GM13977 (cell line): ENCODE data around the gene PRKAG2.

ENCODE experiments used
- DNase-seq: peaks from one replicate; pipeline ENCODE4 v3.0.0; 2012; ENCODE audit warnings: low spot score
- CTCF ChIP-seq: IDR thresholded peaks from 2 replicates; pipeline ENCODE4 v1.5.1; 2012; ENCODE audit warnings: mild to moderate bottlenecking, control low read depth; ENCODE audit not compliant: insufficient read depth; ENCODE audit errors: extremely low read depth, missing control alignments
- in situ Hi-C: fragments of 300-500 bp; cut with MboI; formaldehyde crosslinking; loops from one replicate; pipeline ENCODE4 v1.12.0; 2022; ENCODE audit warnings: low sequenced_read_pairs, low pct_unique_long_range_greater_than_20kb, mixed read lengths, inconsistent platforms; ENCODE audit not compliant: unreplicated experiment

Gene PRKAG2

GRCh38 chr7:151836191-151836926, 40.6 kb downstream of the PRKAG2 start:
- no peak for TF ChIP-seq CTCF
- no peak for DNase-seq
- in situ Hi-C loops, result no loop called here

- in situ Hi-C loops, result no loop called here
- no peak for TF ChIP-seq CTCF
- DNase-seq, result no peak
Observed at GRCh38 chr7:151835636-151836035, 41.3 kb downstream of the PRKAG2 start.

DNA sequence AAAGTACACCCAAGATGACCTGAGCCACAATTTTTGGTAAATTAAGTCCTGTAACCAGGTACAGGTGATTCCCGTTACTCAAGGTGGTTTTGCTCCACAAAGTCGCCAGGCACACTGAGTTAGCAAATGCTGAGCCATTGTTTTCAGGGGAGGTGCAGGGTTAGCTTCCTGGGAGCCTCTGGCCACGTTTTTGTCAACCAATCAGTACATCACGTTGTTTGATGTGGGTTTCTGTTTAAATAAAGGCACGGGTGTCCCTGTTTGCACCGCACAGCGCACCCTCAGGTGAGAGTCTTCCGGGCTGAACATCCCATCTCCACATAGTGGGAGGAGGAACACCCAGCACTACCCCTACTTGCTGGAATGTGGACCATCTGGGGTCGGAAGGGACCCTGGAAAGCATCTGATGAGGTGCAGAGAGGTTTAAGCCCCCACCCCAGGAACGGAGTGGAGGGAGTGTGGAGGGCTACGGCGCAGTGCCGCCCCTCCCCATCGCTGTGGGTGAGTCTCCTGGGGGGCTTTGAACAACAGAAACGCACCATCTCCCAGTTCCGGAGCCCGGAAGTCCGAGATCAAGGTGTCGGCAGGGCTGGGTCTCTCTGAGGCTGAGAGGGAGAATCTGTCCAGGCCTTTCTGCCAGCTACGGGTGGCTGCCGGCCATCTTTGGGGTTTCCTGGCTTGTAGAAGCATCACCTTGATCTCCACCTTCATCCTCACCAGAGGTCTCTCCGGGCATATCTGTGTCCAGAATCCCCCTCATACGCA, 42.5 kb downstream of the PRKAG2 start:
- in situ Hi-C loops, result no loop called here

GRCh38 chr7:151833691-151834090, 43.2 kb downstream of the PRKAG2 start:
- in situ Hi-C loops, result no loop called here
- no peak for TF ChIP-seq CTCF

More for the DNA sequence above, 42.5 kb downstream of the PRKAG2 start:
- no peak for TF ChIP-seq CTCF
- DNase-seq, result no peak

GRCh38 chr7:151833213-151833651, 43.7 kb downstream of the PRKAG2 start:
- no peak for TF ChIP-seq CTCF
- in situ Hi-C loops, result no loop called here
- DNase-seq, result no peak

More at GRCh38 chr7:151833691-151834090, 43.2 kb downstream of the PRKAG2 start:
- no peak for DNase-seq

DNA sequence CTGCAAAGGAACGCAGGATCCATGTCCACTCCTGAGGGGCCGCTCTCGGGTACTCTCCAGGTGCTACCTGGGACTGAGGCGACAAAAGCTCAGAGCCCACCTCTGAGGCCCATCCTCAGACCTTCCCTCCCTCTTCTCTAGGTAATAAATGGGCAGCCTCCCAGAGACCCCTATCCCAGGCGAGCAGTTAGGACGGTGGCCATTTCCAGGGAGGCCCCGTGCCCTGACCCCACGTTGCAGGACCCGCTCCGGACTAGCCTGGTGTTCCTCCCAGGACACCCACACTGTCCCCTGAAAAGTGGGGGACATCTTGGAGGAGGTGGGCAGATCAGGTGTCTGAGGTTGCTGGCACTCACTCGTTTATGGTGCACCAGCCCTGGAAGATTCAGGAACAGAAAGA, 44.3 kb downstream of the PRKAG2 start:
- no peak for TF ChIP-seq CTCF
- no peak for DNase-seq
- in situ Hi-C loops, result no loop called here
